Activated CD4-positive, alpha-beta T cell treated with anti-CD3 and anti-CD28 coated beads, Interleukin-2, Interleukin-4, amounts not matched to agents 100 ng/mL and 50 ng/mL, durations not matched to agents 16 hours and 8 hours (primary cell): ENCODE results near the gene IL18R1.

Experiments used
- DNase-seq: peaks from one replicate; pipeline ENCODE4 v3.0.0-alpha.2; 2020; ENCODE audit warnings: low spot score

IL18R1 gene

GRCh38 chr2:102387763-102388546, 32.4 kb downstream of the IL18R1 start:
- no peak for DNase-seq

GRCh38 chr2:102391565-102391964, 36.0 kb downstream of the IL18R1 start:
- DNase-seq = no peak

DNA sequence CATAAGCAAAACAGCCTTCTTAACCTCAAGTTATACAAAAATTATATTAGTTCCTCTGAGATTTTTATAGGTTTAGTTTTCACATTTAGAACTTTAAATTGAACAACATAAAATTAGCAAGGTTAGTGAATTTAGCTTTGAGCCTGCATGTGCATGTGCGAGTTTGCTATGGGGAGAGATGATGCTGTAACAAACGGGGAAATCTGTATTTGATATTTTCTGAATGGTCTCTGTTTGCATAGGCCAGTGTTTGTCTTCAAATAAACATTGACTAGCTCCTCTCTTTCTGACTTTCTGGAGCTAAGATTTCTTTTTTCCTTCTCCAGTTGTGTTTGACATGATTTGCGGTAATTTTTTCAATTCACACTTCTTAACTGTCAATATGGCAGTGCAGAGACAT, 36.5 kb downstream of the IL18R1 start:
- DNase-seq = no peak

DNA sequence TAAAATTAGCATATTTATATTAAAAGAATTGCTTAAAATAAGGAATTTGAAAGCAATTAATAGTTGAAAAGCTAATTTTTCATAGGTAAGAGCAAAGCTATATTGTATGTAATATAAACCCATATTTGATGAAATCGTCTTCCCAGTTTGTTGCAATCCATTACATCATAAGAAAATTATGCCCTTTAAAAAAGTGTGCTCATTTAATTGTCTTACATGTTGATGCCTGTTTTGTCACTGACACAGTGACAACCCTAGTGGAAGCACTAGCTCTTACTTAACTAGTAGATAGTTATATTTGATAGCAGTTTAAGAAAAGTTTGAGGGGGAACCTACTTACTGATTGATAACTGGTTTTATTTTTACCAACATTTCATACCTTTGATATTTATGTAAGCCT, 37.3 kb downstream of the IL18R1 start:
- DNase-seq = no peak

- no peak for DNase-seq
Measured at GRCh38 chr2:102396012-102396411, 40.4 kb downstream of the IL18R1 start.

DNA sequence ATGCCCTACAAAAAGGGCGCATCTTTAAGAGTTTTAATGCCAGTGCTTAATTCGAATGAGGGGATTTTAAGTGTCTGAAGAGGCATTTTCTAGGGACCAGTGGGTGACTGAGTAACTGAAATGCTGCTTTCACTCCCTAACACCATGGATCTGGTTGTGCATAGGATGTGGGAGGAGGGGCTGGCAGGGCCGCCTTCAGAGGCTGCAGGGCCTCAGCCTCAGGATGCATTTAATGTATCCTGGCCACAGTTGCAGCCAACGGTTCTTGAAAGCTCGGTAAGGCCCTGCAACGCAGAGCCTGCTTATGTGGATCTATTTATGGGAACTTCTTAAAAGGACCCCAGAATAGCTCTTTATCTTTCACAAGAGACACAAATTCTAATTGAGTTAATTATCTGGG, 41.6 kb downstream of the IL18R1 start:
- no peak for DNase-seq

- no peak for DNase-seq
Measured at GRCh38 chr2:102399499-102400141, 44.0 kb downstream of the IL18R1 start.

DNA sequence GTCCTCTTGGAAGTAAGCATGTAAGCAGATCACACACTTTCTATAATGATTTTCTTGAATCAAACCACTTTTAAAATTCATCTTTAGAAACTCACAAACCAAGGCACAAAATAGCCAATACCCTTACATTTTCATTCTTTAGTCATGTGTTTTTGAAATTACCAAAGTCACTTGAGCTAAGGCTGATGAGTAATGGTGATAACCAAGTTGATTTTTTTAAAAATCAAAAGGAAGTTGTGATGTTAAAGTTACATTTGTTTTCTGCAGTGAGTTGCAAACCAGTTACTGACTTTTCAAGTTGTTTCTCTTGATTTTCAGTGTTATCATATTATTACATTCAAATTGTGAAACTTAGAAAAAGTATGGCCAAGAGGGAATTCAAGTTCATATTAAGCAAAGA, 45.9 kb downstream of the IL18R1 start:
- DNase-seq = no peak

DNA sequence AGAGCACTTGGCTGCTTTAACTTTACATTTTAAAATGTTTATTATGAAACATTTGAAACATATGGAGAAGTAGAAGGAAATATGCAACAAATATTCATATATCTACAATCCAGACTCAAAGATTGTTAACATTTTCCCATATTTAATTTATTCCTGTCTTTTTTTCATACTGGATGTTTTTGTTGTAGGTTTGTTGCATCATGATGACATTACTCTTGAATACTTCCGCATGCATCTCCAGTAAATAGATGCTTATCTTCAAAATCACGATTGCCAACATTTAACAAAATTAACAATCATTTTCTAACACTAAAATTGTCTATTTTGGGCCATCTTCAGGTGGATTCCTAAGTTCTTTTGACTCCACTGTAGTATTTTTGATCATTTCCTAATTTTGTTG, 46.3 kb downstream of the IL18R1 start:
- DNase-seq = no peak

DNA sequence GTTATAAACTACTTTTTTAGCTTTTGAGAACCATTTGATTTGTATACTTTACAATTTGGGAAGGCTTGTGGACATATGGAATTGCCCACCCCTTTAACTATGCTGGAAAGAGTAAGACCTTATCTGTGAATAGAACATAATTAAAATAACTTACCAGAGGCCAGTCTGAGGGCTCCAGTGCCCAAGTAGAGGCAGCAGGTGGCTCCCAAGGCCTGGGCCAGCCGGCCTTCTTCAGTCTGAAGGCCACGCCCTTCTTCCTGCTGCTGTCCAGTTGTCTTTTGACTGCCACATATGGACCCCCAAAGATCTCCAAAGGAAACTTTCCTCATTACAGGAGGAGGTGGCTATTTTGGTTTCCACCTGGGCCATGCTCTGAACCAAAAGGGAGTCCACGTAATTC, 55.4 kb downstream of the IL18R1 start:
- no peak for DNase-seq

DNA sequence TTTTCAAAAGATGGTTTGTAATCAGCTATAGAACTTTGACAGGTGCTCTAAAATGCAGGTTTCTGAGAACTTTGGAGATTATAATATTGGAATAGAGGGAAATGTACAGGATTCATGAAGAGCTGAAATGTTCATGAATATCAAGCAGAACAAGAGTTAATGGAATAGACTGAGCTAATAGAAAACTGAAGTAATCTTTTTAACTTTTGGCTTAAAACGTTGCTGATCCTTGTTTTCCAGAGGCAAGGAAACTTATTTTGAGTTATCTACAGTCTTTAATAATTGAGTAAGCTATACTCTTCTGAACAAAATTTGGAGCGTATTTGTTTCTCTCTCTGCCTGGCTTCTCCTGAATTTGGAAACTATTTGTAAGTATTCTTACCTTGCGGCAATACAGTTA, 56.6 kb downstream of the IL18R1 start:
- DNase-seq = no peak

DNA sequence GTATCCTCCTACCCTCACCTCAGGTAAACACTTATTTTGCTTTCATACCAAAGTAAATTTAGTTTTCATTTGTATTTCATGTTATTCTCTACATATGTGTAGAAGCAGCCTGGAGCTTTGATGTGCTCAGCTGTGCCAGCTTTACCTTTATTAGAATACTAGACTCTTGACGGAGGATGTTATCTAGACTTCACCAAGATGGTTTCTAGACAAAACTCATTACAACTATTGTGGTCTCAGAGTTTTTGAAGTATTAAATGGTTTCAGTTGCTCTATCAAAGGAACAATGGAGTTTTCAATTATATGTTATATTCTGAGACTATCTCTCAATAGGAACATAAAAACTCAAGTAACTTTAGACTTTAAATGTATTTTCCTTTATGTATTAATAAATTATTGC, 62.4 kb downstream of the IL18R1 start:
- no peak for DNase-seq

DNA sequence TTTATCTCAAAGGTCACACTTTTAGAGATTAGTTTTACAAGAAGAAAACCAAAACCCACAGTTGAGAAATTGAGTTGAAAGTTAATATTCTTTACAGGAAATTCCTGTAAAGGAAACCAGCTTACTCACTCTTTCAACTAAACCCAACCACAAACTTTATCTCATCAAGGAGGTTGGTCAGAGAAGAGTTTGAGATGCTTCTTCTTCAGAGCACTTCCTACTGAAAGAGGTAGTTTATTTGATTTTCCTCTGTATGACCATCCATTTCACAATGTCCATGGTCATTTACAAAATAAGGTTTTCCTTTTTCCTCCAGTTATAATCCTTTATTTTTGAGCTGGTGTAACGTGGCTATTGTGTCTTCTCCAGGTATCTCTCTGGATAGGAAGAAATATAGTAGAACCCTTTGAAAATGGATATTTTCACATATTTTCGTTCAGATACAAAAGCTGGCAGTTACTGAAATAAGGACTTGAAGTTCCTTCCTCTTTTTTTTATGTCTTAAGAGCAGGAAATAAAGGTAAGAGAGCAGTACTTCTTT, 62.9 kb downstream of the IL18R1 start:
- DNase-seq = peak; percentile 83

DNA sequence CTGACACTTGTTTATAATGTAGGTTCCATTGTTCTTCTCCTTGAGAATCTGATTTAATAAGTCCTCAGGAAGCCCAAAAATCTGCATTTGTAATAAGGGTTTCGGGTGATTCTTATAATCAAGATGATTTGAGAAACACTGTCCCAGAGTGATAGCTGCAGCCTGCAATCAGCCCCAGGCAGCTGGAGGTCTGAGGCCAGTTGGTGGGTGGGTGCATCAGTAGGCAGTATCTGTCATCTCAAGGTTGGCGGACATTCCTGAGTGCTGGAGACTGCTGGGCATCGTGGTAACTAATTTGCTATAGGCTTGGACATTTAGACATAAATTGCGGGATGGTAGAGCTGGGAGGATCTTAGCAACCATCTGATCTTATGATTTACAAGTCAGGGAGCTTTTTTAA, 64.7 kb downstream of the IL18R1 start:
- no peak for DNase-seq

DNA sequence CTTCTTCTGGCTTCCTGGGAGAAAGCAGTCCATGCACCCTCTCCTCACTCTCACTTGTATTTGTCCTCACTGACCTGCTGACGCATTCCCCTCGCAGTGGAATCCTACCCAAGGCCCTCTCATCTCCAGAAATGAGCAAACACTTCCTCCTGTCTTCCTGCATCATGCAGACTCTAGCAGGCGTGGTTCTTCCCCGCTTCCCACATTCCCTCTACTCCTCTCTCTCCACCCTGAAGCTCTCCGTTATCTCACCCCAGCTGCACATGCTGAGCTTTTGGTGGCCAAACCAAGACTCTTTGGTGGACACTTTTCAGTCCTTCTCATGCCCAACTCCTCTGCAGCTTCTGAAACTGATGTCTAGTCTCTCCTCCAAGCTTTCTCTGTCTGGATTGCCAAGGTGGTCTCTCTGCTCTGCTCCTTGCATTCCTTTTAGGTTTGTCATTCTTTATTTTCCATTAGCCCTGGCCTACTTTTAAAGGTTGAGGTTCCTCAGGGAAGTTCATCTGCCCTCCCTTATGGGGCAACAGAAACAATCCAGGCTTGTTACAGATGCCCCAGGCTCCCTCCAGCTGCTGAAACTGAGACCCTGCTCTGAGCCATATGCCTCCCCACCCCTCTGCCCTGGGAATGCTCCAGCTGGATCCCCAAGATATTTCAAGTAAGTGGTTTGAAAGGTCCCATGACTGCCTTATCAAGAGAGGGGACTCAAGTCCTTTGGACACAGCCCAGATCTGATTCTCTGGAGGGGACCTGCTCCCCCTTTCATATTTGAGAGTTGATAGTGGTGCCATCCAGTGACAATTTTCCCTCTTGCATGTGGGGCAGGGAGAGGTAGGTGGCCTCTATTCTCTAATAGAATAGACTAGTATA, 66.5 kb downstream of the IL18R1 start:
- no peak for DNase-seq

- DNase-seq = no peak
Measured at GRCh38 chr2:102422910-102423309, 67.3 kb downstream of the IL18R1 start, which contains the start of gene IL18RAP. Gene IL18RAP (plus strand): TSS chr2:102423160. CDS start chr2:102423278, 118 bp downstream.

DNA sequence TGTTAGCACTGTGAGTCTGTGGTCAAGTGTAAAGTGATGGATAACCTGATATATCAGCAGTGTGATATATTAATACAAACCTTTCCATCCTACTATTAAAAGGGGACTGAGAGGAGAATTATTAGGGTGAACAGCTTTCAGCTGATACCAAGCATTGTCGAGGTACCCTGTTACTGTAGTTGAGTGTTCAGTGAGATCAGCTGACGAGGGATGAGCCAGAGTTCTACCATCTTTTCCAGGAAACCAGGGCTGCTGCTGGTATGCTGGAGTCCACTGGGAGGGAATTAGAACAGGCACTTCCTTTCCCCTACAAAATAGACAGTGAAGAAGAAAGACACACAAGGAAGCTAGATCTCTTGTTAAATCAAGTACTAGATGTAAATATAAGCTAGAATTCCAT, 67.8 kb downstream of the IL18R1 start:
- DNase-seq = no peak

DNA sequence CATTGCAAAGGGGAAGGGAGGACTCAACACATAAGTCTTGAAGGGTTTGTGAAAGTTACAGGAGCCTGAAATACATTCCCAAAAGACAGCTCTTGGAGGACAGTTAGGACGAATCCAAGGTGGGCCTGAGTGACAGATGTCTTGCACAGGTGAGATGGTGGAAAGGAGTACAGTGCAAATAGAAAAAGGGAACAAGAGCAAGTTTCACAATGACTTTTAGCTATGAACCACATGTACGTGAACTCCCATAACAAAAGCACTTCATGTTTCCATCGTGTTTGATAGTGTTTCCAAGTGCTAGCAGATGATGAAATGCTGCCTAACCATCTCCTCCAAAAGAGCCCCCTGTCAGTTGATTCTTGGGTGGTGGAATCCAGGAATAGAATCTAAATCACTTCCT, 69.2 kb downstream of the IL18R1 start:
- DNase-seq = no peak

DNA sequence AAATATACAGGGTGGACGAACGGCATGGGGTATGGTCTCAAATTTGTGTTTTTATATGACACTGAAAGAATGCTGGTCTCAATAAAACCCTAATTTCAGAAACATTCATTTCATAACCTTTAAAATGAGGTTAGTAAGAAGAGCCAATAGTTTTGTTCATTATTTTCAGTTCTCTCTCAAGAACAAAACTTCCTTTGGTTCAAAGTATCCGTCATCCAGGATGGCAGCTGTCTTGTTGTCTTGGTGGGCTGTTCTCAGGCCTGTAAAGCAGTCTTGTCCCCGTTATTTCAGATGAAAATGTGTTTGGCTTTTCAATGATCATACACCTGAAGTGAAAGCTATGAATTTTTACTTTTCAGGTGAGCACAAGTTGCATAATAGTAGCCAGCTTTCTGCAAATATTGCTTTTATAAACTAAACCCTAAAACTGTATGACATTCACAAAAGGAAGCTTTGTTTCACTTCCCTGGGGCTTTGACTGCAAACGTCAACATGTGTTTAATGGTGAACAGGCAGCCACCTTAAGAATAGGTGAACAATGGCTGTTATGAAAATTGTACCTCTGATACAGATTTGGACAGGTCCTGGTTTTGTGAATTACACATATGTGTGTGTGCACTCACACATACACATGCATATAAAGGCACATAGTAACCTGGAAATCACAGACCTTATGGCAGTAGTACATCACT, 70.0 kb downstream of the IL18R1 start:
- DNase-seq = no peak

- DNase-seq = no peak
Measured at GRCh38 chr2:102427249-102427648, 71.7 kb downstream of the IL18R1 start.

GRCh38 chr2:102428573-102428972, 73.0 kb downstream of the IL18R1 start:
- DNase-seq = no peak

DNA sequence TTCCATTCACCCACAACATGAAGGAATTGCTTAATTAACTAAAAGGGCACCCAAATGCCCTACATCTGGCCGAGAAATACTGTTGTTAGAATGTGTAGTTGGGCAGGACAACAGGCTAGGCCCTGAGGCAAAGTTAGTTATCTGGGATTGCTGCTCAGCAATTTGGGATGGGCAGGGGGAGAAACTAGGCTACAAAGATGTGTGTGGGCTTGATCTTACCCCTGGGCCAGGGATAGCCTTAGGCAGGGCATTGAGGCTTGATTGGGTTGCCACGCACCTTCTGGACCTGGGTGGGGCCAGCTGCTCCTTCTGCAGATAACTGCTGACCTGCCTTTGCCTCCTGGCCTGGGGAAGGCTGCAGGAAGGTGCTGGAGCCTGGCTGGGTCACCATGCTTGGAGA, 76.8 kb downstream of the IL18R1 start:
- DNase-seq = no peak
